Ureter (tissue), 1 donor: ENCODE data around the gene SOD3. TPM values are rescaled to one million over a fixed set of nuclear protein-coding genes. Genes with fewer than 3 reads are reported as not detected.

ENCODE experiments used
- DNase-seq: peaks from one replicate; pipeline ENCODE4 v3.0.0-alpha.2; 2020; ENCODE audit warnings: low spot score
- total RNA-seq: library from RNA; stranded (reverse); gene quantifications from one replicate; pipeline ENCODE4 v1.2.4, GENCODE V29; 2023
- donor health status: DM: yes; HTN: yes; CAD: no.

The SOD3 gene
- total RNA-seq, 1 donor from 2014 or later = 46.0 TPM

- DNase-seq = no peak
Observed at GRCh38 chr4:24840826-24841543, 45.6 kb downstream of the SOD3 start.

- DNase-seq = no peak
Observed at GRCh38 chr4:24842356-24842755, 47.0 kb downstream of the SOD3 start.

GRCh38 chr4:24843096-24843495 lies 47.7 kb downstream of the SOD3 start:
- DNase-seq = no peak

GRCh38 chr4:24845132-24845531 lies 49.8 kb downstream of the SOD3 start:
- no peak for DNase-seq

- DNase-seq = no peak
Observed at GRCh38 chr4:24845902-24846301, 50.5 kb downstream of the SOD3 start.

- no peak for DNase-seq
Observed at GRCh38 chr4:24846716-24847115, 51.3 kb downstream of the SOD3 start.

- DNase-seq = no peak
Observed at GRCh38 chr4:24849351-24849750, 54.0 kb downstream of the SOD3 start.

GRCh38 chr4:24849756-24850155 lies 54.4 kb downstream of the SOD3 start:
- DNase-seq = no peak

Other genes with a start within 250 kb of the SOD3 start
- gene DHX15, start 211.0 kb upstream of the SOD3 start, total RNA-seq = 181 TPM
- 25.5 TPM for gene CCDC149, start 117.5 kb downstream of the SOD3 start, total RNA-seq
- 1.5 TPM for gene LGI2, start 235.4 kb downstream of the SOD3 start, total RNA-seq